OCI-LY7 (cell line): ENCODE measurements around the gene GCSAM.

ENCODE experiments used
- CTCF ChIP-seq: fragments of 200-600 bp; sonication (generic); conservative IDR thresholded peaks from 2 replicates; pipeline ENCODE4 v1.5.1; 2014; ENCODE audit warnings: mild to moderate bottlenecking, antibody characterized with exemption, low read length, moderate library complexity, mixed read lengths
- EZH2phosphoT487 ChIP-seq: fragments of 200-600 bp; sonication (generic); IDR thresholded peaks from 2 replicates; pipeline ENCODE4 v1.6.1; 2018; ENCODE audit warnings: low read depth, borderline replicate concordance, mild to moderate bottlenecking, mixed run types, antibody characterized with exemption, low read length, moderate library complexity, mixed read lengths

GRCh38 chr3:112133626-112134334 lies 732 bp upstream of the GCSAM start:
- TF ChIP-seq EZH2phosphoT487 (no peak), CTCF (no peak)
